GM12878 (cell line): Measurements from ENCODE around the gene STXBP2. TPM values are rescaled to one million over a fixed set of nuclear protein-coding genes. Genes with fewer than 3 reads are reported as not detected.

Source experiments
- microRNA-seq: library from miRNA; unstranded; fragments of <30 nt; microRNA quantifications from one replicate; pipeline ENCODE4, GENCODE V29; 2018
- polyA plus RNA-seq, 11 experiments: library from polyadenylated mRNA; depleted of rRNA in 4 of 11; unstranded in 6 of 11; stranded (reverse) in 5 of 11; fragments of >200 nt; fragmentation: Nextera tagmentation in 4 of 11; fragmentation: Illumina TruSeq in 1 of 11; extraction: Ambion mirVana in 4 of 11; extraction: Trizol in 1 of 11; gene quantifications; 1 replicate in 1 of 11; 2 replicates in 10 of 11; pipeline versions ENCODE4 v1.2.1 to v1.2.3, GENCODE V29; 2011 to 2016; ENCODE audit warnings: inconsistent platforms in 2 of 11, missing spikeins in 2 of 11, low read depth in 1 of 11
- small RNA-seq: library from RNA; depleted of rRNA; stranded (forward); fragments of <200 nt; gene quantifications from one replicate; pipeline ENCODE3, GENCODE V24; 2014
- total RNA-seq, 4 experiments: library from RNA; depleted of rRNA in 3 of 4; stranded (reverse); fragments of >200 nt in 3 of 4; fragmentation: Illumina TruSeq in 1 of 4; extraction: Trizol in 1 of 4; gene quantifications; 2 replicates each; pipeline versions ENCODE4 v1.2.1 to v1.2.3, GENCODE V29; 2013 to 2021

Gene STXBP2
- total and polyA plus RNA-seq, 10 of the 15 experiments (the other 5 are each of a cell fraction or from before 2014, with no cell fraction given): 2.6 to 111 (median 61.4) TPM

Small RNA genes within 50 kb of the gene (microRNA-seq; reads per million reads assigned to microRNA genes)
- not detected for gene MIR6792

Small RNA genes within 50 kb of the gene (small RNA-seq; reads per million reads assigned to genes)
- not detected for gene MIR6792

Other genes starting within 250 kb of the STXBP2 start
Only the 7 nearest of the 17 such genes appear.
- 1.1 and 1.9 TPM in 2 replicates for gene CAMSAP3, start 41.2 kb upstream of the STXBP2 start, total RNA-seq (2014; rRNA removed)
- gene CAMSAP3, start 41.2 kb upstream of the STXBP2 start, total RNA-seq (2014; rRNA removed; fragmentation: Illumina TruSeq; extraction: Trizol): 0.64 and 0.72 TPM in 2 replicates
- 5.6 and 6.3 TPM in 2 replicates for gene CAMSAP3, start 41.2 kb upstream of the STXBP2 start, total RNA-seq (2021)
- gene CAMSAP3, start 41.2 kb upstream of the STXBP2 start, polyA plus RNA-seq (2011; rRNA removed): 0.23 and 0.72 TPM in 2 replicates
- 0.75 and 3.3 TPM in 2 replicates for gene CAMSAP3, start 41.2 kb upstream of the STXBP2 start, polyA plus RNA-seq (2014; fragmentation: Illumina TruSeq; extraction: Trizol)
- gene CAMSAP3, start 41.2 kb upstream of the STXBP2 start, polyA plus RNA-seq (2014; fragmentation: Nextera tagmentation; extraction: Ambion mirVana): under 1 TPM; 0.03 to 0.22 TPM
- gene CAMSAP3, start 41.2 kb upstream of the STXBP2 start, polyA plus RNA-seq (2014; rRNA removed): 1.9 and 3.9 TPM in 2 replicates
- under 1 TPM; 0.37 to 0.47 TPM for gene CAMSAP3, start 41.2 kb upstream of the STXBP2 start, polyA plus RNA-seq (2016; fragmentation: Nextera tagmentation; extraction: Ambion mirVana)
- 29.6 and 41.5 TPM in 2 replicates for gene XAB2, start 7.6 kb upstream of the STXBP2 start, total RNA-seq (2014; rRNA removed)
- 13.5 and 15.3 TPM in 2 replicates for gene XAB2, start 7.6 kb upstream of the STXBP2 start, total RNA-seq (2014; rRNA removed; fragmentation: Illumina TruSeq; extraction: Trizol)
- gene XAB2, start 7.6 kb upstream of the STXBP2 start, total RNA-seq (2021): 42.9 and 45.1 TPM in 2 replicates
- gene XAB2, start 7.6 kb upstream of the STXBP2 start, polyA plus RNA-seq (2011; rRNA removed): 9.3 and 28.5 TPM in 2 replicates
- gene XAB2, start 7.6 kb upstream of the STXBP2 start, polyA plus RNA-seq (2014; fragmentation: Illumina TruSeq; extraction: Trizol): 2.3 and 11.3 TPM in 2 replicates
- gene XAB2, start 7.6 kb upstream of the STXBP2 start, polyA plus RNA-seq (2014; fragmentation: Nextera tagmentation; extraction: Ambion mirVana): under 1 TPM; 0.34 to 0.66 TPM
- gene XAB2, start 7.6 kb upstream of the STXBP2 start, polyA plus RNA-seq (2014; rRNA removed): 38.1 and 43.5 TPM in 2 replicates
- gene XAB2, start 7.6 kb upstream of the STXBP2 start, polyA plus RNA-seq (2016; fragmentation: Nextera tagmentation; extraction: Ambion mirVana): 10 to 100 TPM; 17.3 to 20.4 TPM
- gene PET100, start 7.3 kb upstream of the STXBP2 start, total RNA-seq (2014; rRNA removed): 47.0 and 60.8 TPM in 2 replicates
- gene PET100, start 7.3 kb upstream of the STXBP2 start, total RNA-seq (2014; rRNA removed; fragmentation: Illumina TruSeq; extraction: Trizol): 90.7 and 92.9 TPM in 2 replicates
- 156 and 159 TPM in 2 replicates for gene PET100, start 7.3 kb upstream of the STXBP2 start, total RNA-seq (2021)
- gene PET100, start 7.3 kb upstream of the STXBP2 start, polyA plus RNA-seq (2011; rRNA removed): 73.8 and 108 TPM in 2 replicates
- gene PET100, start 7.3 kb upstream of the STXBP2 start, polyA plus RNA-seq (2014; fragmentation: Illumina TruSeq; extraction: Trizol): 47.3 and 85.6 TPM in 2 replicates
- gene PET100, start 7.3 kb upstream of the STXBP2 start, polyA plus RNA-seq (2014; fragmentation: Nextera tagmentation; extraction: Ambion mirVana): 100 to 1,000 TPM; 353 to 462 TPM
- gene PET100, start 7.3 kb upstream of the STXBP2 start, polyA plus RNA-seq (2014; rRNA removed): 66.0 and 79.5 TPM in 2 replicates
- gene PET100, start 7.3 kb upstream of the STXBP2 start, polyA plus RNA-seq (2016; fragmentation: Nextera tagmentation; extraction: Ambion mirVana): 100 to 1,000 TPM; 332 to 386 TPM
- gene PCP2, start 3.4 kb upstream of the STXBP2 start, total RNA-seq (2014; rRNA removed): not detected in 2 replicates
- 0.31 TPM in 1 of 2 replicates, not detected in the other for gene PCP2, start 3.4 kb upstream of the STXBP2 start, total RNA-seq (2014; rRNA removed; fragmentation: Illumina TruSeq; extraction: Trizol)
- 0.27 and 0.62 TPM in 2 replicates for gene PCP2, start 3.4 kb upstream of the STXBP2 start, total RNA-seq (2021)
- 0.19 TPM in 1 of 2 replicates, not detected in the other for gene PCP2, start 3.4 kb upstream of the STXBP2 start, polyA plus RNA-seq (2011; rRNA removed)
- gene PCP2, start 3.4 kb upstream of the STXBP2 start, polyA plus RNA-seq (2014; fragmentation: Illumina TruSeq; extraction: Trizol): 0.10 TPM in 1 of 2 replicates, not detected in the other
- gene PCP2, start 3.4 kb upstream of the STXBP2 start, polyA plus RNA-seq (2014; fragmentation: Nextera tagmentation; extraction: Ambion mirVana): not detected
- gene PCP2, start 3.4 kb upstream of the STXBP2 start, polyA plus RNA-seq (2014; rRNA removed): 0.15 and 0.31 TPM in 2 replicates
- not detected for gene PCP2, start 3.4 kb upstream of the STXBP2 start, polyA plus RNA-seq (2016; fragmentation: Nextera tagmentation; extraction: Ambion mirVana)
- not detected in 2 replicates for gene RETN, start 31.9 kb downstream of the STXBP2 start, total RNA-seq (2014; rRNA removed)
- not detected in 2 replicates for gene RETN, start 31.9 kb downstream of the STXBP2 start, total RNA-seq (2014; rRNA removed; fragmentation: Illumina TruSeq; extraction: Trizol)
- gene RETN, start 31.9 kb downstream of the STXBP2 start, total RNA-seq (2021): not detected in 2 replicates
- gene RETN, start 31.9 kb downstream of the STXBP2 start, polyA plus RNA-seq (2011; rRNA removed): not detected in 2 replicates
- gene RETN, start 31.9 kb downstream of the STXBP2 start, polyA plus RNA-seq (2014; fragmentation: Illumina TruSeq; extraction: Trizol): 0.26 TPM in 1 of 2 replicates, not detected in the other
- not detected for gene RETN, start 31.9 kb downstream of the STXBP2 start, polyA plus RNA-seq (2014; fragmentation: Nextera tagmentation; extraction: Ambion mirVana)
- gene RETN, start 31.9 kb downstream of the STXBP2 start, polyA plus RNA-seq (2014; rRNA removed): not detected in 2 replicates
- not detected for gene RETN, start 31.9 kb downstream of the STXBP2 start, polyA plus RNA-seq (2016; fragmentation: Nextera tagmentation; extraction: Ambion mirVana)
- gene MCEMP1, start 40.0 kb downstream of the STXBP2 start, total RNA-seq (2014; rRNA removed): 0.16 and 0.23 TPM in 2 replicates
- 0.13 TPM in 1 of 2 replicates, not detected in the other for gene MCEMP1, start 40.0 kb downstream of the STXBP2 start, total RNA-seq (2014; rRNA removed; fragmentation: Illumina TruSeq; extraction: Trizol)
- 0.26 and 0.48 TPM in 2 replicates for gene MCEMP1, start 40.0 kb downstream of the STXBP2 start, total RNA-seq (2021)
- 0.08 TPM in 1 of 2 replicates, not detected in the other for gene MCEMP1, start 40.0 kb downstream of the STXBP2 start, polyA plus RNA-seq (2011; rRNA removed)
- gene MCEMP1, start 40.0 kb downstream of the STXBP2 start, polyA plus RNA-seq (2014; fragmentation: Illumina TruSeq; extraction: Trizol): 0.37 TPM in 1 of 2 replicates, not detected in the other
- under 1 TPM; 0.26 to 0.55 TPM for gene MCEMP1, start 40.0 kb downstream of the STXBP2 start, polyA plus RNA-seq (2014; fragmentation: Nextera tagmentation; extraction: Ambion mirVana)
- gene MCEMP1, start 40.0 kb downstream of the STXBP2 start, polyA plus RNA-seq (2014; rRNA removed): 0.26 and 0.33 TPM in 2 replicates
- under 1 TPM in 1 of 2 experiments, not detected in 1; 0.09 TPM for gene MCEMP1, start 40.0 kb downstream of the STXBP2 start, polyA plus RNA-seq (2016; fragmentation: Nextera tagmentation; extraction: Ambion mirVana)
- gene TRAPPC5, start 43.7 kb downstream of the STXBP2 start, total RNA-seq (2014; rRNA removed): 139 and 157 TPM in 2 replicates
- 35.6 and 49.6 TPM in 2 replicates for gene TRAPPC5, start 43.7 kb downstream of the STXBP2 start, total RNA-seq (2014; rRNA removed; fragmentation: Illumina TruSeq; extraction: Trizol)
- gene TRAPPC5, start 43.7 kb downstream of the STXBP2 start, total RNA-seq (2021): 168 and 181 TPM in 2 replicates
- 20.7 and 58.1 TPM in 2 replicates for gene TRAPPC5, start 43.7 kb downstream of the STXBP2 start, polyA plus RNA-seq (2011; rRNA removed)
- 0.78 and 7.1 TPM in 2 replicates for gene TRAPPC5, start 43.7 kb downstream of the STXBP2 start, polyA plus RNA-seq (2014; fragmentation: Illumina TruSeq; extraction: Trizol)
- 10 to 100 TPM in 1 of 2 experiments, 1 to 10 TPM in 1; 4.2 to 22.5 TPM for gene TRAPPC5, start 43.7 kb downstream of the STXBP2 start, polyA plus RNA-seq (2014; fragmentation: Nextera tagmentation; extraction: Ambion mirVana)
- gene TRAPPC5, start 43.7 kb downstream of the STXBP2 start, polyA plus RNA-seq (2014; rRNA removed): 120 and 182 TPM in 2 replicates
- gene TRAPPC5, start 43.7 kb downstream of the STXBP2 start, polyA plus RNA-seq (2016; fragmentation: Nextera tagmentation; extraction: Ambion mirVana): 100 to 1,000 TPM; 197 to 210 TPM